Stimulated activated CD4-positive, alpha-beta T cell treated with anti-CD3 and anti-CD28 coated beads, Interleukin-4, amount 100 ng/mL, for 24 hours (primary cell): ENCODE data around the gene NPAS2.

ENCODE experiments used
- DNase-seq: peaks from one replicate; pipeline ENCODE4 v3.0.0-alpha.2; 2020

The NPAS2 gene

GRCh38 chr2:100948942-100949811 is 129.2 kb downstream of the NPAS2 start:
- DNase-seq, result no peak

DNA sequence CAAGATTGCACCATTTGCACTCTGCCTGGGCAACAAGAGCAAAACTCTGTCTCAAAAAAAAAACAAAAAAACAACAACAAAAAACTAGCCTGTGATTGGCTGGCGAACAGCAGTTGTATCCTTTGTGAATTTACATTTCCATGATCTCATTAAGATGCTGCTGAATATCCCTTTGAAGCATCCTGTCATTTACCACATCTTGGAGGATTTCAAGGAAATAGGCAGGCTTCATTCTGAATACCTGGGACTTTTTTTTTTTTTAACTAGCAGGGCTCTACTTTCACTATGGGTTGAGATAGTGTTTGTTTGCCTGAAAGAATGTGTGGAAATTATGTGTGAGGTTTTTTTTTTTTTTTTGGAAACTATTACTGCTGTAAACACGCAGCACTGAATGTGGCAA is 132.6 kb downstream of the NPAS2 start:
- no peak for DNase-seq

DNA sequence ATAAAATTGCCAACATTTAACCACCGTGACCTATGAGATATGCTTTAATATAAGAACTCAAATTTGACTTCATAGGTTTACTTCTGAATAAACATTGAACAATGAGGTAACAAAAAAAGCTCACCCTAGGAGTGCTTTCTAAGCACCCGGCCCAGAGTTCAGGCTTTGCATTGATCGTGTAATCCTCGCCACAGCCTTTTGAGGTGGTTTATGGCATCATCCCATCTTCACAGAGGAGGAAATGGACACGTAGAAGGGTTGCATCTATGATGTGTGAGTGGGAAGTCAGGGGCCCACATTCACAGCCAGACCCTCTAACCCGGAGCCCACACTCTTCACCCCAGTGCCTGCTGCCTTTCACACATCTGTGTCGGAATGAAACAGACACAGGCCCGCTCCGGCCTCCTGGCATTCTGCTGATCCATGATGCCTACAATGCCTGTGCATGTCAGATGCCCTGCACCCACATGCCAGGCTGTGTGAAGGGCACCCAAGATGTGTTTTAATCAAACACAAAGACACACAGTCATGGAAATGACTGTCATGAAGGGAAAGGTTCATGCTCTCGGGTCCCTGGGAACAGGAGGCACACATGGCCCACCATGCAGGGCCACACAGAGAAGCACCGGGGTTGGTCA is 133.6 kb downstream of the NPAS2 start:
- DNase-seq, result no peak

DNA sequence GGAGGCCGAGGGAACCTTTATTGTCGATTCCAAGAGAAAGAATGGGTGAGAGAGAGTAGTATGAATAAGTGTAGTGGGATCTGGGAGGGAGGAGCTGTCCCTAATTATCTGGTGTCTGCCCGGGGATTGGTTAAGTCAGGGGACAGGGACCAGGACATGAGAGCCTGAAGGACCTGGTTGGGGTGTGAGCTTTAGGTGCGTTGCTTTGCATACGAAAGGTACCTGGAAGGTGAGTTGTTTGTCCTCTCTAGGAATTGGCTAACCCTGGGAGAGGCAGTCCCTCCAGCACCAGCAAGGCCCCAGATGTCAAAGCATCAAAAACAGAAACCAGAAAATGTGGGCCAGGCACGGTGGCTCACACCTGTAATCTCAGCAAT is 134.1 kb downstream of the NPAS2 start:
- no peak for DNase-seq

- no peak for DNase-seq
Measured at GRCh38 chr2:100955226-100955625, 135.3 kb downstream of the NPAS2 start.

DNA sequence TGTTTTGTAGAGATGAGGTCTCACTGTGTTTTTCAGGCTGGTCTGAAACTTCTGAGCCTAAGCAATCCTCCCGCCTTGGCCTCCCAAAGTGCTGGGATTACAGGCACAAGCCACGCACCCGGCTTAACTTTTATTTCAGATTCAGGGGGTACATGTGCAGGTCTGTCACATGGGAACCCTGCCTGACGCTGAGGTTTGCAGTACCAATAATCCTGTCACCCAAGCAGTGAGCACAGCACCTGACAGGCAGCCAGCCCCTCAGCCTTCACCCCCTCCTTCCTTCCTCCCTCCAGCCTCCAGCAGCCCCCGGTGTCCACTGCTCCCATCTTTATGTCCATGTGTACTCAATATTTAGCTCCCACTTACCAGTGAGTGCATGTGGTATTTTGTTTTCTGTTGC is 136.1 kb downstream of the NPAS2 start:
- DNase-seq, result no peak

DNA sequence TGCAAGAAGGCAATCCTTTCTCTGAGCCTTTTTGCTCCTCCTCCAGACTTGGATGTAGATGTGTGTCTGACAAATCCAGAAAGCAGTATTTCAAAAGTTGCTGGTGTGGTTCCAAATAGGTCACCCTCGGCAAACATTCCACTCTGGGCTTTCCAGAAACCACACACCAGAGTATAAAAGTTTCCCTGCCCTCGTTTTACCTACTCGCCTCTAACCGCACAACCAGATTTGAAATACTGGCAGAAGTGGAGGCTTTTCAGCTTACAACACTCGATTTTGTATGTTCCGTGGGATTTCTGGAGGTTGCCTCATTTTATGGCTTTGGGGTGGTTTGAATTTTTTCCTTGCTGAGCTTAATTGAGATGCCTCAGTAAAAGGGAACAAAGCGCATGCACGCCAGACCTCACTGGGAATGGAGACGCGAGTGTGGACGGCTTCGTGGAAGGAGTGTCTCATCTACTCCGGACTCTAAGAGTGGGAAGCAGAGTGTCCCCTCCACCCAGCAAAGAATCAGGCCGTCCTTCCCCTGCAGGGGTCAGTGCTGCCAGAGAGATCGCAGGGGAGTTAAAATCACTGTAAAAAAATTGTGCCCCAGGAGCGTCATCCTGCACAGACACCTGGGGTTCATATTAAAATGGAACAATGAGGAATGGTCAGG is 138.2 kb downstream of the NPAS2 start:
- no peak for DNase-seq

DNA sequence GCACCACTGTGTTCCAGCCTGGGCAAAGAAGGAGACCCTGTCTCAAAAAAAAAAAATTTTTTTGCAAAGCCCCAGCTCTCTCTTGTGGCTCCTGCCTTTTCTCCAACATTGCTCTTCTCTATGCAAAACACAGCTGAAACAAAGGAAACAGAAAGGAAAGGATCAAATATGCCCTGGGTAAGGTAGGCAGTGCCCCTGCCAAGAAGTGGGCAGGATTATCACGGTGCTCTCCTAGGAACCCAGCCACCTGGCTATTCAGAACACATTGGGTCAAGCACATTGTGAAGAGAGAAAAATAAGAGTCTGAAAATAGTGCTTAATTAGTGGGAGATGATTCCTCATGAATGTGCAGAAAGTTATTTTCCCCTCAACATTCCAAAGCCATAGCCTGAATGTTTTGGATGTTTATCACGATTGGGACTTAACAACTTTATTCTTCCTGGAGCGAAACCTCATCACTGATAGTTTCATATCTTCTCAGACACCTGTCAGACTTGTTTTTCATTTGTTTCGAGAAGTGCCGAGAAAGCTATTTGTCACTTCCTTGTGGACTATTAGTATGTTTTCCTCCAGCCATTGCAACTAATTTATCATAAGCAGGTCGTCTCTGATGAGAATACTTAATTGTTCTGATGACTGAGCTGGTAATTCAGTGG is 139.4 kb downstream of the NPAS2 start:
- no peak for DNase-seq

DNA sequence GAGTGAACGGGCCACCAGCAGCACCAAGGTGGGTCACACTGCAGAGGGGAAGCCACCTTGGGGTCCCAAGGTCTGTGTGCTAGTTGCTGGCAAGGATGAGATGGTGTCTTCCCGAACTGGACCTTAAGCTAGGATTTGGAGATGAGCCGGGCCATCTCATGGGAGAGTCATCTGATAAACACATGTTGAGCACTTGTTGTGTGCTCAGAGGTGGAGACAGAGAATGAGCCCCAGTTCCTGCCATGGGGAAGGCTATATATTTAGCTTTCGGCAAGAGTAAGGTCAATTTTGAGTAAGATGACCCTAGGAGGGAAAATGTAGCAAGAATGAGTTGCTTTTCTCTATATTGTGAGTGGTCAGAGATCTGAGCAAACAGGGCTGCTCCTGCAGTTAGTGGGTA is 140.7 kb downstream of the NPAS2 start:
- DNase-seq, result no peak

- no peak for DNase-seq
Measured at GRCh38 chr2:100962366-100963025, 142.6 kb downstream of the NPAS2 start.

DNA sequence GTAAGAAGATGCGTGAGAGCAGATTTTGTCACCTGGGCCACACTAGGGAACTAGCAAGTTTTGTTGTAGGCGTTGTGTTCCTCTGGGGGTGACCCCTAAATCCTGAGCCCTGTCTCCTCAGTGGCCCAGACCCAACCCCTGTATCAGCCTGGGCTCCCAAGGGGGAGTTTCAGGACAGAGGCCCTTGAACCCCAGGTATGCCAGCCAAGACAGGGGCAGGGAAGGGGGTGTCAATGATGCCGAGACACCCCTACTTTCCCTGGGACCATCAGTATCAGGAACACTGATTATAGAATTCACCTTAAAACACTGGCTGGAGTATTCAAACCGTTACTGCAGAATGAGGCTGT is 143.1 kb downstream of the NPAS2 start:
- no peak for DNase-seq

- DNase-seq, result no peak
Measured at GRCh38 chr2:100964222-100964621, 144.3 kb downstream of the NPAS2 start.

- no peak for DNase-seq
Measured at GRCh38 chr2:100964681-100965169, 144.8 kb downstream of the NPAS2 start.

GRCh38 chr2:100965596-100965995 is 145.7 kb downstream of the NPAS2 start:
- no peak for DNase-seq

- DNase-seq, result no peak
Measured at GRCh38 chr2:100967716-100968115, 147.8 kb downstream of the NPAS2 start.

DNA sequence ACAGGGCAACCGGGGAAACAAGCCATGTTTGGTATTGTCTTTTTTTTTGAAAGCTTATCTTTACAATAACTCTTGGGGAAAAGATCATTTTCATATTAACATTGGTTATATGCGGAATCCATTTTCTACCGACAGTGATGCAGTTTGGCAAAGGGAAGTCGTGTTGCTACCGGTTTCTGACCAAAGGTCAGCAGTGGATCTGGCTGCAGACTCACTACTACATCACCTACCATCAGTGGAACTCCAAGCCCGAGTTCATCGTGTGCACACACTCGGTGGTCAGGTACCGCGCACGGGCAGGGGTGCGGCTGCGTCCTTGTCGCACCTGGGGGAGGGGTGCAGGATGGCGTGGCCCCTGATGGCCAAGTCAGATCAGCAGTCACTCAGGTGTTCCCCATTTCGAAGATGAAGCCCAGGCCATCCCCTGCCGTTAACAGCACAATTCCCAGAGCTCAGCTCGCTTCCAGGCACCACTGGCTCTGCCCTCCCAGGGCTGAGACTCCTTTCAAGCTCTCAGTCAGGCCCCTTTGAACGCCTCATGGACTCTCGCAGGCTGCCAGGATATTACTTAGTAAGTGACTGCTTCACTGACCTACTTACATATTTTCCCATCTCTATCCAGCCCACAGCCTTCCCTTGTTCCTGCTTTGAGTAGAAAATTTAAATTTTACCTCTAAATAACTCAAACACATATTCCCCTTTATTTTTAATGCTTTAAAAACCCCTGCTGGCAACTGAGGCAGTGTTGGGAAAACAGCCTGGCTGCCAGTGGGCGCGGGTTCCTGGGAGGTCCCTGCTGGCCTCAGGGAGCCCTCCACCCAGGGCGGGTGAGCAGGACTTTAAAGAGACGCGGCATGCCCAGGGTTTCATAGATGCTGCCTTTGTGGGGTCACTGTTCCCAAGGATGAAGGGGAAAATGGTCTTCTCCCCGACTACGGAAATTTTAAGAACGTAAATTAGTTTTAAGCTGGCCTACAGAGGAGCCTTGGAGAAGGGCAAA is 148.5 kb downstream of the NPAS2 start:
- DNase-seq, result no peak

DNA sequence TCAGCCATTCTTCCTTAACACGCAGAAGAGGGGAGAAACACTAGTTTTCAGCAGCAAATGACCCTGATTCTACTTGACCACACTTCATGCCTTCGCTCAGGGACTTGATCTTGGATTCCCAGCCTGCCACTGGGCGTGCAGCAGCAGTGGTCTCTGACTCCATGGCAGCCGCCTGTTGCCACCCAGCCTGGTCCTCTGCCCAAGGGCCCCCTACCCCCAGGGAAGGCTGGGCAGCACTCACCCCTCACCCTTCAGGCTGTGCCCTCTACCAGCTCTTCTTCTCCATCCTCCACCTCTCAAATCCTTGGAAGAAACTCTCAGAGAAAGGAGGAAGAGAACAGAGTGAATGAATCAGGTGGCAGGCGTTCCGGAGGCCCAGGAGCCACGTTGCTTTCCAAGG is 150.1 kb downstream of the NPAS2 start:
- no peak for DNase-seq

DNA sequence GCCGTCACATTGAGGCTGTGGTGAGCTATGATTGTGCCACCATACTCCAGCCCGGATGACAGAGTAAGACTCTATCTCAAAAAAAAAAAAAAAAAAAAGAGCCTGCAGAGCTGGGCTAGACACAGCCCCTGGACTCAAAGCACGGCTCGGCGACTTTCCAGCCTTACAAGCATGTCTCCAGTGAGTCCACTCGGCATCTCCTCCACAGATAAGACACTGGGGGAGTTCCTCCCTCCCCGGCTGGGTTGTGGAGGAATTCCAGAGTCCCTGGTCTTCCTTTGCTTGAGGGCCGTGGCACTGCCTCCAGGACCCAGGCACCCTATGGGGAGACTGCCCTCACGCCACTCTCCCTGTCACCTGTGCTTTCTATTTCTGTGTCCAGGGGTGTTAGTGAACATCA is 151.3 kb downstream of the NPAS2 start:
- DNase-seq, result no peak

DNA sequence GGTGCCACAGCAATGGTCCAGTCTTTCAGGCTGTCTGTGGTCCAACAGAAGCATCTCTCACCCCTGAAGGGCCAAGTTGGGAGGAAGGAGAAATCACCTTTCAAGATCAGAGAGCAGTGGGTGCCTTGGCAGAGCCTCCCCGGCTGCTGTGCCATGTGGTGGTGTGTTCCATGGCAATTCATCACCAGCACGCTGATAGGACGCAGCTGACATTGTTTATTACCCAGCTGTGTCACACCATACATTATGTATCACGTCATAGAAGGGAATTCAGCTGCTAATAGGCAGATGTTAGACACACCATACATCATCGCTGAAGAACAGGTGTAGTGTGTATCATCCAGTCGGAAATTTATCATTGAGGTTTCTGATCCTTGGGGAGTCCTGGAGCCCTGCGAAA is 152.5 kb downstream of the NPAS2 start:
- DNase-seq, result no peak

- DNase-seq, result no peak
Measured at GRCh38 chr2:100974712-100975520, 155.0 kb downstream of the NPAS2 start.

DNA sequence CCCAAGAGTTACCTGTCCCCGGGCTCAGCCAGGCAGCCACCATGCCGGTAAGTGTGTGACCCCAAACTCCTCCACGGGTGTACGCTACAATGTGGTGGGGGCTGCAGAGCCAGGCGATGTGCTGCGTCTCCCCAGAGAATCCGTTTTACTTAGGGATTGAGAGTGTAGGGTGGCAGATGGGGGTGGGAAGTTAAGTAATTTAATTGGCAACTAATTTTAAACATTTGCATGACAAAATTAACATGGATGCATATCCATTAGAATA is 155.5 kb downstream of the NPAS2 start:
- DNase-seq, result no peak
